Measurements from ENCODE around the gene PTBP1. TPM values are rescaled to one million over a fixed set of nuclear protein-coding genes. Genes with fewer than 3 reads are reported as not detected.

PTBP1 gene
- total RNA-seq, 1 experiment from 2014 or later = 246 TPM

DNA sequence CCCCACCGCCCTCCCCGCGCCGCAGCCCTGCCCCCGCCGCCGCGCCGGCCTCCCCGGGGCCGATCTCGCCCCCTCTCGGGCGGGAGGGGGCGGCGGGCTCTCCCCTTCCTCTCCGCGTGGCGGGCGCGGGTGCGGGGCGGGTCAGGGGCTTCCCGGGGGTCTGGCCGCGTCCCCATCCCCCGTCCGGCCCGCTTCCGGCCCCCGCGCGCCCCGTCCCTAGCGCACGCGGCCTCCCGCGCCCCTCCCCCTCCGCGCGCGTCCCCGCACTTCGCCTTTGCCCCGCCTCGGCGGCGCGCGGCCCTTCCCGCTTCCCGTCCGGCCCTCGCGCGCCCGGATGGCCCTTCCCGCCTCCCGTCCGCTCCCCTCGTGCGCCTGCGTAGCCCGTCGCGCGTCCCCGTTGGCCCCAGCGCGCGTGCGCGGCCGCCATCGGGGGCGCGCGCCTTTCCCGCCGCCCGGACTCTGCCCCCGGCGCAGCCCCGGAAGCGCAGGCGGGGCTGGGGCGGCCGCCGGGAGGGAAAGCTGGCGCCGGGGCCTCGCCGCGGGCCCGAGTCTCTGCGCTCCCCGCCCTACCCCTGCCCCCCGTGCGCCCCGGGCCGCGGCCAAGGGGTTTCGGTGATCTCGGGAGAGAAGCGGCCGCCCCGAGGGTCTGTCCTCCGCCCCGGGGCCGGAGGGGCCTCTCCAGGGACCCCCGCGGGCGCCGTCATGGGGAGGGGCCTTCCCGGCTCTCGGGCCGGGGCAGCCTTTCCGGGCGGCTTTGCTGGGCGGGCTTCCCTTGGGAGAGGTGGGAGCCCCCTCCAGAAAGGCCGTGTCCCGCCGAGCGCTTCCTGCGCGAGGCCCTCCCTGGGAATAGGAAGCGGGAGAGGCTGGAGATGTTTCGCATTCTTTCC lies 519 bp downstream of the PTBP1 start:
- DNase-seq (ENCODE audit: low read depth) = peak; percentile 97

- no peak for DNase-seq (ENCODE audit: low read depth)
Observed at GRCh38 chr19:798415-799075, 1.3 kb downstream of the PTBP1 start.

- no peak for DNase-seq (ENCODE audit: low read depth)
Observed at GRCh38 chr19:799076-799881, 2.0 kb downstream of the PTBP1 start.

GRCh38 chr19:800360-801029 lies 3.2 kb downstream of the PTBP1 start:
- no peak for DNase-seq (ENCODE audit: low read depth)

GRCh38 chr19:801030-801860 lies 4.0 kb downstream of the PTBP1 start:
- peak; percentile 63 for DNase-seq (ENCODE audit: low read depth)

DNA sequence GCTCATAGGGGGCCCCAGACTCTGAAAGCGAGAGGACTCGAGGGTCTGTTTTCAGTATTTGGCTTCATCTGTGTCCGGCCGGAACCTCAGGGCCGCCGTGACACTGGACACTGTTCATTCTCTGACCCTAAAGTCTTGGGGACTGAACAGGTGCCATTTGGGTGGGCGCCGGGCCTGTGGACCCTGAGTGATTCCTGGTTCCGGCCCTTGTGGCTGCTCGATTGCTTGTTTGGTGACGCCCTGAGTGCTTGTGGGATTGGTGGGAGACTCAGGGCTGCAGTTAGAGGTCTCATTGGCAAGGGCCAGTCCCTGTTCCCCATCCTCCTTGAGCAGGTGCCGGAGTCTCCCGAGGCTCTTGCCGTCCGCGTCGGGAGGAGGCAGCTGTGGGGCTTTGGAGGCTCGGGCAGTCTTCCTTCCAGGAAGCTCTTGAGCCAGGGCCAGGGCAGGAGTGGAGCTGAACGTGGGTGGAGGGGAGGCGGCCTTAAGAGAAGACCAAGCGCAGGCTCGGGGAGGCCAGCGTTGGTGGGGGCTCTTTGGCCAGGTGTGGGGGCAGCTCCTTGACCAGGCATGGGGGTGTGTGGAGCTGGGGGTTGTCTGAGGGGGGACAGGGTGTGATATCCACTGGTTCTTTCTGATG lies 4.7 kb downstream of the PTBP1 start:
- no peak for DNase-seq (ENCODE audit: low read depth)

DNA sequence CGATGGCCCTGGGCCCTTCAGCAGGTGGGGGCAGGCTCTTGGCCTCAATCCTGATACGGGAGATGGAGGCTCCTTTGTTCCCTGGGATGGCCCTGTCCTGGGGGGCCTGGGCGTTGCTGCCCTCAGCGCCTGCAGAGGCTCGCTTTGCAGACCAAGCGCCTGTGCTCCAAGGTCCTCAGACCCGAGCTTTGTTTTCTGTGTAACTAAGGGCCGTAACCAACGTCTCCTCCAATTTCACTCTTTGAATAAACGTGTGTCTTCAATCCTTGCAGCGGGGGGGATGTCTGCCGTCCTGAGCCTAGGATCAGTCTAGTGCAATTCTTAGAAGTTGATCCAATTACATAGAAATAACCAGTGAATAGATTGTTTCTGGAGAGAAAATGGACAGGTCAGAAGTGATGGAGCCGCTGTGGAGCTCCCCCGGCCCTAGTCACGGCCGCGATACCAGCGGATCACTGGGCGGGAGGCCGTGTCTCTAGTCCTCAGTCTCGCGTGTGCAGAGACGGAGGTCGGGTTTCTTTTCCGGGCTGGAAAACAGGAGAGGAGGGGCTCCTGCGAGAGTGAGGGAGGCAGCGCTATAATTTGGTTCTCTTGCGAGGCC lies 5.3 kb downstream of the PTBP1 start:
- DNase-seq (ENCODE audit: low read depth) = no peak

GRCh38 chr19:803099-803561 lies 5.9 kb downstream of the PTBP1 start:
- no peak for DNase-seq (ENCODE audit: low read depth)

- no peak for DNase-seq (ENCODE audit: low read depth)
Observed at GRCh38 chr19:803686-804418, 6.6 kb downstream of the PTBP1 start.

DNA sequence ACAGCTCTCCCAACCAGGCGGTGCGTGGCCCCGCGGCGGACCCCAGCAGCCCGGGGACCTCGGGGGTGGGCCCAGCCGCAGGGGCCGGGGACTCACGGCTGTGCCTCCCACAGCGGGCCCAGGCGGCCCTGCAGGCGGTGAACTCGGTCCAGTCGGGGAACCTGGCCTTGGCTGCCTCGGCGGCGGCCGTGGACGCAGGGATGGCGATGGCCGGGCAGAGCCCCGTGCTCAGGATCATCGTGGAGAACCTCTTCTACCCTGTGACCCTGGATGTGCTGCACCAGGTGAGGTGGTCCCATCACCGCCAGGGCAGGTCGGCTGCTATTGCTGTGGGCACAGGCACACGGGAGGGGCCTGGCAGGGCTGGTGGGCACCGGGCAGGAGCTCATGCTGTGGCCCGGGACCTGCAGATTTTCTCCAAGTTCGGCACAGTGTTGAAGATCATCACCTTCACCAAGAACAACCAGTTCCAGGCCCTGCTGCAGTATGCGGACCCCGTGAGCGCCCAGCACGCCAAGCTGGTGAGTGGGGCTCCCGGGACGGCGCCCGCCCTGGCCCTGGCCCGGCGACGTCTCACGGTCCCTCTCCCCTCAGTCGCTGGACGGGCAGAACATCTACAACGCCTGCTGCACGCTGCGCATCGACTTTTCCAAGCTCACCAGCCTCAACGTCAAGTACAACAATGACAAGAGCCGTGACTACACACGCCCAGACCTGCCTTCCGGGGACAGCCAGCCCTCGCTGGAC lies 7.3 kb downstream of the PTBP1 start:
- DNase-seq (ENCODE audit: low read depth) = no peak

DNA sequence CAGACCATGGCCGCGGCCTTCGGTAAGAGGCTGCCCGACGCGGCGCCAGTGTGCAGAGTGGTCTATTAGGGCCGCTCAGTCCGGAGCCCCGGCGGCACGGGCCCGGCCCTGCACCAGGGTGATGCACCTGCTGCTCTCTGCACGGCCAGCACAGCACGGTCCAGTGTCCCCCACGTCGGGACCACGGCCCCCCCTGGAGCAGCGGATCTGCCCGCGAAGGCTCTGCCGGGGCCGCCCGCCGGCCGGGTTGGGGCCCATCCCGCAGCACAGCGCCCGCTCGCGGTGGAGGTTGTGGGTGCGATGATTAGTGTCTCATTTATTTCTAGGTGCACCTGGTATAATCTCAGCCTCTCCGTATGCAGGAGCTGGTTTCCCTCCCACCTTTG lies 7.9 kb downstream of the PTBP1 start:
- DNase-seq (ENCODE audit: low read depth) = no peak

- DNase-seq (ENCODE audit: low read depth) = no peak
Observed at GRCh38 chr19:805600-806550, 8.6 kb downstream of the PTBP1 start.

DNA sequence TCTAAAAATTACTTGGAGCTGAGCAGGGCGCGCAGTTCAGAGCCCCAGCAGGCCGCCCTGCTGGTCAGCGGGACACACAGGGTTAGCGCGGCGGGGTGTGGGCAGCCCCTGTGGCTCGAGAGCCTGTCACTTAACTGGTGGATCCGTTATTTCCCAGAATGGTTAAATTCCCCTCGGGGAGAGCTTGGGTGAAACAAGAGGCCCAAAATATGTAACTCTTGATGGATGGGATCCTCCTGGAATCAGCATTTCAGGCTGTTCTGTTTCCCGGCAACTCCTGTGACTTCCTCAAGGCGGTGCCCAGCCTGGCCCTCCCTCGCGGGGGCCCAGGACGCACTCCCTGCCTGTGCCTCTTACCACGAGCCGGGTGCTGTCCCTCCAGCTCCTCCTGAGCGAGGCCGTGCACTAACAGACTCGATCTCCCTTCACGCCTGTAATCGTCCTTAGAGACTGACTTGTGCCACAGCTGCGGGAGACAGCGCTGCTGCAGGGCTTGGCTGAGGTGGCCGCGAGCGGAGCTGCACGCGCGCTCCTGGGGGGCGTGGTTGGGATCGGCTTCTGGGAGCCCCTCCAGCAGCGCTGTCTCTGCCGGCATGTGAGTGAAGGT lies 9.7 kb downstream of the PTBP1 start:
- no peak for DNase-seq (ENCODE audit: low read depth)

DNA sequence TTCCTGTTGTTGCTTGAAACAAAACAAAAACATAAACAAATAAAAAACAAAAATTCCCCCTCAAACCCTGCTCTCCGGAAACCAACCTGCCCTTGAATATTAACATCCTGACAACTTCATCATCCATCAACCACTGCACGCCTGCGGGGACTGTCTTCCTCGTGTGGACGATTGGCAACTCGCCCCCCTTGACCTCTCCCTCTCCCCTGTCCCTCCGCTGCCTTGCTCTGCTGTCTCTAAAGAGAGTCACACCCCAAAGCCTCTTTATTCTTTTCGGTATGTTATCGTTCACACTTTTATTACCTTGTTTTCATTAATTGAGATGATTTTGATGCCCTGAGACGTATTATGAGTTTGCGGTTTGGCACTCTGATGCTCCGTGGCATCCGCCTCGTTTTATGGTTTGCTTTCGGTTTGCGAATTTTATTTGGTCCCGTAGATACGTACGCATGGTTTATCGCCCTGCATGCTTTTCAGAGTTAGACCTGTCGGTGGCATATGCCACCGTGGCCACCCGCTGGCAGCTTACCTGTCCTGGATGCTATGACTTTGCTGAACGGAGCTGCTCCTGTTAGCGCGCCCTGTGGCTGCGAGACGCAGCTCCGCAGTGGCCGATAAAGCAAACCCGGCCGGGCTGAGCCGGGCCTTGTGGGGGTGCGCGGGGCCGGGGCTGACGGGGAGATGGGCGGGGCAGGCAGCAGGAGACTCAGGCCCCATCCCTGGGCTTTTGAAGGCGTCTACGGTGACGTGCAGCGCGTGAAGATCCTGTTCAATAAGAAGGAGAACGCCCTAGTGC lies 10.6 kb downstream of the PTBP1 start:
- DNase-seq (ENCODE audit: low read depth) = no peak

GRCh38 chr19:808423-808775 lies 11.1 kb downstream of the PTBP1 start:
- DNase-seq (ENCODE audit: low read depth) = no peak
